Astrocyte of the cerebellum (primary cell): Measurements from ENCODE around the gene SULT2B1.

ENCODE experiments used
- DNase-seq: peaks from one replicate; pipeline ENCODE4 v3.0.0-alpha.2; 2011; ENCODE audit warnings: low read depth
- H3K4me3 ChIP-seq: 2 replicates; pipeline ENCODE4 v1.5.1; 2011; ENCODE audit warnings: mild to moderate bottlenecking, low read depth, low read length, moderate library complexity
- CTCF ChIP-seq: IDR thresholded peaks from 2 replicates; pipeline ENCODE4 v1.5.1; 2012; ENCODE audit warnings: low read length, low read depth, moderate library complexity, mild to moderate bottlenecking; ENCODE audit errors: missing control alignments
- in situ Hi-C: cut with HindIII; loops from 2 replicates; pipeline ENCODE4 v1.10.0; 2017; ENCODE audit warnings: low sequenced_read_pairs

SULT2B1 gene

GRCh38 chr19:48637449-48637947 lies 85.5 kb downstream of the SULT2B1 start:
- in situ Hi-C loops, result no loop called here
- TF ChIP-seq CTCF, result no peak
- H3K4me3 ChIP-seq, result peak overlapping the region; percentile 50
- DNase-seq, result peak; percentile 97

- peak; percentile 84 for DNase-seq
- TF ChIP-seq CTCF, result no peak
- peak overlapping the region; percentile 50 for H3K4me3 ChIP-seq
- in situ Hi-C loops, result no loop called here
Observed at GRCh38 chr19:48637948-48638830, 86.2 kb downstream of the SULT2B1 start.

- DNase-seq, result no peak
- in situ Hi-C loops, result no loop called here
- H3K4me3 ChIP-seq, result no peak overlapping the region
- TF ChIP-seq CTCF, result no peak
Observed at GRCh38 chr19:48638831-48639381, 86.9 kb downstream of the SULT2B1 start.

- no peak for DNase-seq
- H3K4me3 ChIP-seq, result no peak overlapping the region
- TF ChIP-seq CTCF, result no peak
- in situ Hi-C loops, result no loop called here
Observed at GRCh38 chr19:48639483-48640375, 87.8 kb downstream of the SULT2B1 start.

GRCh38 chr19:48641850-48642249 lies 89.9 kb downstream of the SULT2B1 start:
- no peak for DNase-seq
- TF ChIP-seq CTCF, result no peak
- in situ Hi-C loops, result no loop called here
- H3K4me3 ChIP-seq, result no peak overlapping the region

- DNase-seq, result no peak
- TF ChIP-seq CTCF, result no peak
Observed at GRCh38 chr19:48642862-48643261, 90.9 kb downstream of the SULT2B1 start.

More at GRCh38 chr19:48642862-48643261, 90.9 kb downstream of the SULT2B1 start:
- H3K4me3 ChIP-seq, result no peak overlapping the region
- in situ Hi-C loops, result no loop called here
